ENCODE measurements around the gene LSMEM2.

GRCh38 chr3:50251220-50251619 lies 27.7 kb upstream of the LSMEM2 start:
- no peak for TF ChIP-seq POLR2AphosphoS5 (IDR thresholded peaks at IDR 0.05; ENCODE audit: borderline replicate concordance, low read depth, low read length)
- no peak for TF ChIP-seq EZH2 (IDR thresholded peaks at IDR 0.05)

Measured in SK-N-MC (cell line).